Measurements from ENCODE around the gene ZC3HAV1. TPM values are rescaled to one million over a fixed set of nuclear protein-coding genes. Genes with fewer than 3 reads are reported as not detected.

ZC3HAV1 gene
- total RNA-seq, 1 donor from 2014 or later, result 89.7 TPM

GRCh38 chr7:139119486-139119849 is 9.9 kb upstream of the ZC3HAV1 start:
- Mint-ChIP-seq H3K9me3 (no peaks in the 10 kb centered on the region), H3K4me1 (ENCODE audit: low read depth) (peaks cover 44% of the 10 kb centered on the region), H3K27ac (no peak overlapping the region), H3K4me3 (no peak overlapping the region), H3K36me3 (ENCODE audit: low read depth) (no peaks in the 10 kb centered on the region), H3K27me3 (ENCODE audit: insufficient read depth) (no peaks in the 10 kb centered on the region)
- no peak for DNase-seq (ENCODE audit: low spot score)
- intact Hi-C loops (cut with micrococcal nuclease), result loop anchor here (10.0 kb wide), 1 partner anchor 1115 kb away; the partner anchor contains the start of gene CREB3L2

- Mint-ChIP-seq H3K9me3 (no peaks in the 10 kb centered on the region), H3K36me3 (ENCODE audit: low read depth) (no peaks in the 10 kb centered on the region), H3K4me3 (peak overlapping the region; percentile 34), H3K27ac (peak overlapping the region; percentile 20), H3K4me1 (ENCODE audit: low read depth) (peaks cover 39% of the 10 kb centered on the region), H3K27me3 (ENCODE audit: insufficient read depth) (no peaks in the 10 kb centered on the region)
- no peak for DNase-seq (ENCODE audit: low spot score)
- intact Hi-C loops (cut with micrococcal nuclease), result loop anchor here (1.0 to 10.0 kb wide), 3 partner anchors 10 to 1114 kb away; partner anchors contain the start of genes CREB3L2 and ZC3HAV1
These were observed 9.4 kb upstream of the ZC3HAV1 start for GRCh38 chr7:139118805-139119485.

- Mint-ChIP-seq H3K27ac (peak overlapping the region; percentile 45), H3K4me1 (ENCODE audit: low read depth) (peaks cover 32% of the 10 kb centered on the region), H3K4me3 (peak overlapping the region; percentile 45), H3K36me3 (ENCODE audit: low read depth) (no peaks in the 10 kb centered on the region), H3K27me3 (ENCODE audit: insufficient read depth) (no peaks in the 10 kb centered on the region), H3K9me3 (no peaks in the 10 kb centered on the region)
- no peak for DNase-seq (ENCODE audit: low spot score)
- intact Hi-C loops (cut with micrococcal nuclease), result loop anchor here (1.0 to 10.0 kb wide), 3 partner anchors 9 to 1114 kb away; partner anchors contain the start of genes CREB3L2 and ZC3HAV1
These were observed 8.8 kb upstream of the ZC3HAV1 start for GRCh38 chr7:139118234-139118804.

GRCh38 chr7:139117599-139118233 is 8.2 kb upstream of the ZC3HAV1 start:
- Mint-ChIP-seq H3K27ac (no peak overlapping the region), H3K27me3 (ENCODE audit: insufficient read depth) (no peaks in the 10 kb centered on the region), H3K36me3 (ENCODE audit: low read depth) (no peaks in the 10 kb centered on the region), H3K9me3 (no peaks in the 10 kb centered on the region), H3K4me3 (no peak overlapping the region), H3K4me1 (ENCODE audit: low read depth) (peaks cover 32% of the 10 kb centered on the region)
- DNase-seq (ENCODE audit: low spot score), result no peak
- intact Hi-C loops (cut with micrococcal nuclease), result loop anchor here (1.0 to 10.0 kb wide), 3 partner anchors 8 to 1113 kb away; partner anchors contain the start of genes CREB3L2 and ZC3HAV1

GRCh38 chr7:139116999-139117398 is 7.5 kb upstream of the ZC3HAV1 start:
- Mint-ChIP-seq H3K9me3 (peaks cover 3% of the 10 kb centered on the region), H3K4me3 (no peak overlapping the region), H3K36me3 (ENCODE audit: low read depth) (no peaks in the 10 kb centered on the region), H3K27me3 (ENCODE audit: insufficient read depth) (no peaks in the 10 kb centered on the region), H3K27ac (no peak overlapping the region), H3K4me1 (ENCODE audit: low read depth) (peaks cover 37% of the 10 kb centered on the region)
- intact Hi-C loops (cut with micrococcal nuclease), result loop anchor here (10.0 kb wide), 1 partner anchor 1112 kb away; the partner anchor contains the start of gene CREB3L2
- no peak for DNase-seq (ENCODE audit: low spot score)

GRCh38 chr7:139115104-139115503 is 5.6 kb upstream of the ZC3HAV1 start:
- Mint-ChIP-seq H3K27ac (no peak overlapping the region), H3K4me1 (ENCODE audit: low read depth) (peaks cover 54% of the 10 kb centered on the region), H3K4me3 (no peak overlapping the region), H3K36me3 (ENCODE audit: low read depth) (peaks cover 3% of the 10 kb centered on the region), H3K27me3 (ENCODE audit: insufficient read depth) (no peaks in the 10 kb centered on the region), H3K9me3 (peaks cover 11% of the 10 kb centered on the region)
- intact Hi-C loops (cut with micrococcal nuclease), result loop anchor here (10.0 kb wide), 1 partner anchor 1110 kb away; the partner anchor contains the start of gene CREB3L2
- DNase-seq (ENCODE audit: low spot score), result no peak

GRCh38 chr7:139114585-139114984 is 5.1 kb upstream of the ZC3HAV1 start:
- H3K9me3 Mint-ChIP-seq, result peaks cover 11% of the 10 kb centered on the region
- H3K27me3 Mint-ChIP-seq (ENCODE audit: insufficient read depth), result no peaks in the 10 kb centered on the region
- peaks cover 60% of the 10 kb centered on the region for H3K4me1 Mint-ChIP-seq (ENCODE audit: low read depth)
- DNase-seq (ENCODE audit: low spot score), result no peak
- intact Hi-C loops (cut with micrococcal nuclease), result loop anchor here (10.0 kb wide), 1 partner anchor 1110 kb away; the partner anchor contains the start of gene CREB3L2
- no peak overlapping the region for H3K4me3 Mint-ChIP-seq
- H3K27ac Mint-ChIP-seq, result no peak overlapping the region
- H3K36me3 Mint-ChIP-seq (ENCODE audit: low read depth), result peaks cover 4% of the 10 kb centered on the region

- peaks cover 11% of the 10 kb centered on the region for H3K9me3 Mint-ChIP-seq
- DNase-seq (ENCODE audit: low spot score), result no peak
- H3K36me3 Mint-ChIP-seq (ENCODE audit: low read depth), result peaks cover 4% of the 10 kb centered on the region
- intact Hi-C loops (cut with micrococcal nuclease), result loop anchor here (10.0 kb wide), 1 partner anchor 1109 kb away; the partner anchor contains the start of gene CREB3L2
- no peak overlapping the region for H3K4me3 Mint-ChIP-seq
- no peaks in the 10 kb centered on the region for H3K27me3 Mint-ChIP-seq (ENCODE audit: insufficient read depth)
- H3K4me1 Mint-ChIP-seq (ENCODE audit: low read depth), result peaks cover 58% of the 10 kb centered on the region
- no peak overlapping the region for H3K27ac Mint-ChIP-seq
These were observed 4.5 kb upstream of the ZC3HAV1 start for GRCh38 chr7:139114018-139114417.

GRCh38 chr7:139112741-139113250 is 3.3 kb upstream of the ZC3HAV1 start:
- Mint-ChIP-seq H3K27me3 (ENCODE audit: insufficient read depth) (no peaks in the 10 kb centered on the region), H3K4me3 (no peak overlapping the region), H3K9me3 (peaks cover 11% of the 10 kb centered on the region), H3K36me3 (ENCODE audit: low read depth) (peaks cover 9% of the 10 kb centered on the region), H3K4me1 (ENCODE audit: low read depth) (peaks cover 46% of the 10 kb centered on the region), H3K27ac (no peak overlapping the region)
- intact Hi-C loops (cut with micrococcal nuclease), result loop anchor here (10.0 kb wide), 1 partner anchor 1108 kb away; the partner anchor contains the start of gene CREB3L2
- DNase-seq (ENCODE audit: low spot score), result no peak

GRCh38 chr7:139112316-139112715 is 2.8 kb upstream of the ZC3HAV1 start:
- no peaks in the 10 kb centered on the region for H3K27me3 Mint-ChIP-seq (ENCODE audit: insufficient read depth)
- H3K9me3 Mint-ChIP-seq, result peaks cover 11% of the 10 kb centered on the region
- intact Hi-C loops (cut with micrococcal nuclease), result loop anchor here (10.0 kb wide), 1 partner anchor 1108 kb away; the partner anchor contains the start of gene CREB3L2
- no peak for DNase-seq (ENCODE audit: low spot score)
- H3K4me3 Mint-ChIP-seq, result no peak overlapping the region
- H3K27ac Mint-ChIP-seq, result peak overlapping the region; percentile 74
- peaks cover 41% of the 10 kb centered on the region for H3K4me1 Mint-ChIP-seq (ENCODE audit: low read depth)
- peaks cover 14% of the 10 kb centered on the region for H3K36me3 Mint-ChIP-seq (ENCODE audit: low read depth)

GRCh38 chr7:139111811-139112301 is 2.3 kb upstream of the ZC3HAV1 start:
- Mint-ChIP-seq H3K4me3 (peak overlapping the region; percentile 76), H3K27ac (peak overlapping the region; percentile 74), H3K4me1 (ENCODE audit: low read depth) (peaks cover 37% of the 10 kb centered on the region), H3K27me3 (ENCODE audit: insufficient read depth) (no peaks in the 10 kb centered on the region), H3K36me3 (ENCODE audit: low read depth) (peaks cover 18% of the 10 kb centered on the region), H3K9me3 (peaks cover 11% of the 10 kb centered on the region)
- intact Hi-C loops (cut with micrococcal nuclease), result loop anchor here (10.0 kb wide), 1 partner anchor 1107 kb away; the partner anchor contains the start of gene CREB3L2
- DNase-seq (ENCODE audit: low spot score), result no peak

GRCh38 chr7:139111147-139111546 is 1.6 kb upstream of the ZC3HAV1 start:
- intact Hi-C loops (cut with micrococcal nuclease), result loop anchor here (10.0 kb wide), 1 partner anchor 1106 kb away; the partner anchor contains the start of gene CREB3L2
- peaks cover 20% of the 10 kb centered on the region for H3K36me3 Mint-ChIP-seq (ENCODE audit: low read depth)

More at GRCh38 chr7:139111147-139111546, 1.6 kb upstream of the ZC3HAV1 start:
- peaks cover 35% of the 10 kb centered on the region for H3K4me1 Mint-ChIP-seq (ENCODE audit: low read depth)
- DNase-seq (ENCODE audit: low spot score), result no peak
- H3K27ac Mint-ChIP-seq, result peak overlapping the region; percentile 88
- H3K9me3 Mint-ChIP-seq, result peaks cover 11% of the 10 kb centered on the region
- H3K4me3 Mint-ChIP-seq, result peak overlapping the region; percentile 76
- H3K27me3 Mint-ChIP-seq (ENCODE audit: insufficient read depth), result no peaks in the 10 kb centered on the region

Measured in activated T-helper 1 cell treated with anti-CD3 and anti-CD28 coated beads, Interleukin-12 subunit alpha, Interleukin-12 subunit beta, Interleukin-2, Interleukin-4 antibody, amounts not matched to agents 30 ng/mL and 10 ng/mL and 1 ng/mL, durations not matched to agents 14 hours and 24 hours and 36 hours (primary cell).